ENCODE data around the gene SORCS3.

GRCh38 chr10:104612571-104613205 is 28.4 kb upstream of the SORCS3 start:
- TF ChIP-seq CTCF (conservative IDR thresholded peaks at IDR 0.05) = no peak
- TF ChIP-seq EZH2 (IDR thresholded peaks at IDR 0.05; ENCODE audit: low read depth) = no peak
